Keratinocyte (primary cell): Measurements from ENCODE around the gene NCKAP1. TPM values are rescaled to one million over a fixed set of nuclear protein-coding genes. Genes with fewer than 3 reads are reported as not detected.

ENCODE experiments used
- DNase-seq: peaks from one replicate; pipeline ENCODE4 v3.0.0-alpha.2; 2011; ENCODE audit warnings: low read depth, missing footprints, low spot score
- FAIRE-seq: peaks from 2 replicates; lab custom pipeline; 2011; peaks lifted over from hg19 to GRCh38; lab: Jason Lieb, UNC
- H2AFZ ChIP-seq: 2 replicates; pipeline ENCODE4 v1.6.0; 2012; ENCODE audit warnings: low read length, control low read depth, inconsistent platforms; ENCODE audit not compliant: control insufficient read depth
- H3K27ac ChIP-seq: 2 replicates; pipeline ENCODE4 v1.5.1; 2011; ENCODE audit warnings: low read length; ENCODE audit not compliant: control insufficient read depth, insufficient read depth
- H3K27me3 ChIP-seq: 3 replicates; pipeline ENCODE4 v1.6.0; 2011; ENCODE audit warnings: low read length; ENCODE audit not compliant: control insufficient read depth, insufficient read depth; ENCODE audit errors: extremely low read depth
- H3K36me3 ChIP-seq, 2 experiments: 2 replicates in 1 of 2; 3 replicates in 1 of 2; pipeline ENCODE4 v1.5.1; 2011; ENCODE audit warnings: low read length in 2 of 2, mild to moderate bottlenecking in 1 of 2; ENCODE audit not compliant: control insufficient read depth in 2 of 2, insufficient read depth in 2 of 2; ENCODE audit errors: extremely low read depth in 1 of 2
- H3K4me1 ChIP-seq: 3 replicates; pipeline ENCODE4 v1.5.1; 2011; ENCODE audit warnings: low read length; ENCODE audit not compliant: control insufficient read depth, insufficient read depth; ENCODE audit errors: extremely low read depth
- H3K4me2 ChIP-seq: 3 replicates; pipeline ENCODE4 v1.6.0; 2011; ENCODE audit warnings: low read depth, low read length; ENCODE audit not compliant: control insufficient read depth, insufficient read depth; ENCODE audit errors: extremely low read depth
- H3K4me3 ChIP-seq, 3 experiments: fragments of 200-600 bp in 1 of 3; sonication (generic) in 1 of 3; 2 replicates in 2 of 3; 3 replicates in 1 of 3; pipeline ENCODE4 v1.5.1; 2011 to 2016; ENCODE audit warnings: low read length in 3 of 3, mild to moderate bottlenecking in 3 of 3, control low read depth in 2 of 3, inconsistent platforms in 1 of 3, low read depth in 1 of 3, mixed read lengths in 1 of 3, mixed run types in 1 of 3, moderate library complexity in 1 of 3; ENCODE audit not compliant: control insufficient read depth in 2 of 3, insufficient read depth in 2 of 3; ENCODE audit errors: extremely low read depth in 1 of 3
- H3K79me2 ChIP-seq: 2 replicates; pipeline ENCODE4 v1.6.0; 2012; ENCODE audit warnings: low read length; ENCODE audit not compliant: control insufficient read depth, insufficient read depth
- H3K9ac ChIP-seq: 3 replicates; pipeline ENCODE4 v1.6.0; 2011; ENCODE audit warnings: low read length; ENCODE audit not compliant: control insufficient read depth, insufficient read depth; ENCODE audit errors: extremely low read depth
- H3K9me1 ChIP-seq: 3 replicates; pipeline ENCODE4 v1.6.0; 2011; ENCODE audit warnings: low read length; ENCODE audit not compliant: control insufficient read depth, insufficient read depth; ENCODE audit errors: extremely low read depth
- H3K9me3 ChIP-seq: 2 replicates; pipeline ENCODE4 v1.5.1; 2012; ENCODE audit warnings: low read depth, low read length; ENCODE audit not compliant: control insufficient read depth
- H4K20me1 ChIP-seq: 3 replicates; pipeline ENCODE4 v1.6.0; 2011; ENCODE audit warnings: low read length; ENCODE audit not compliant: control insufficient read depth, insufficient read depth; ENCODE audit errors: extremely low read depth
- CTCF ChIP-seq, 3 experiments: IDR thresholded peaks in 1 of 3; conservative IDR thresholded peaks in 1 of 3; optimal IDR thresholded peaks in 1 of 3; 2 replicates in 2 of 3; 3 replicates in 1 of 3; pipeline versions ENCODE3 to v1.5.1; 2011; ENCODE audit warnings: low read length in 3 of 3, mild to moderate bottlenecking in 3 of 3, moderate library complexity in 2 of 3, control low read depth in 1 of 3, inconsistent platforms in 1 of 3; ENCODE audit not compliant: insufficient read depth in 2 of 3; ENCODE audit errors: extremely low read depth in 1 of 3
- EZH2 ChIP-seq: IDR thresholded peaks from one replicate; pipeline ENCODE4 v1.6.1; 2012; ENCODE audit warnings: inconsistent platforms, mild to moderate bottlenecking, low read length, moderate library complexity
- dilution Hi-C: fragments of 300-500 bp; cut with MboI; formaldehyde crosslinking; loops from one replicate; pipeline ENCODE4 v1.7.0; 2020; ENCODE audit warnings: low sequenced_read_pairs; ENCODE audit not compliant: extremely low pct_ligation_motif_present
- polyA plus RNA-seq, 5 experiments: library from polyadenylated mRNA; depleted of rRNA in 3 of 5; stranded (reverse) in 3 of 5; stranded (forward) in 1 of 5; unstranded in 1 of 5; fragments of >200 nt; gene quantifications; 1 replicate in 1 of 5; 2 replicates in 3 of 5; 3 replicates in 1 of 5; pipeline versions ENCODE4 v1.2.1 to v1.2.3, GENCODE V29; 2011 to 2012; ENCODE audit warnings: missing spikeins in 2 of 5, low read depth in 1 of 5, low replicate concordance in 1 of 5

The NCKAP1 gene
- polyA plus RNA-seq, 1 donor (not counting 4 experiments of a cell fraction or from before 2014, with no cell fraction given), result 207 TPM

GRCh38 chr2:182870227-182870626 lies 168.0 kb downstream of the NCKAP1 start:
- Histone ChIP-seq H3K79me2 (no peaks in the 10 kb centered on the region), H3K4me3 (no peak overlapping the region), H3K4me1 (peaks cover 10% of the 10 kb centered on the region), H3K27ac (no peak overlapping the region), H3K4me2 (no peak overlapping the region), H2AFZ (no peak overlapping the region), H3K27me3 (peaks cover 28% of the 10 kb centered on the region), H3K9ac (no peak overlapping the region), H4K20me1 (no peaks in the 10 kb centered on the region), H3K36me3 (no peaks in the 10 kb centered on the region), H3K9me3 (no peaks in the 10 kb centered on the region), H3K9me1 (no peaks in the 10 kb centered on the region)
- no peak for DNase-seq
- peak; percentile 37 to 72 (median 45) for TF ChIP-seq CTCF (optimal IDR thresholded peaks at IDR 0.05 in 1 of 3, IDR thresholded peaks at IDR 0.05 in 1 of 3, conservative IDR thresholded peaks at IDR 0.05 in 1 of 3; ENCODE audit: extremely low read depth in 1 of 3, insufficient read depth in 2 of 3, low read length in 3 of 3)
- TF ChIP-seq EZH2, result no peak
- FAIRE-seq, result no peak
- dilution Hi-C loops, result no loop called here

GRCh38 chr2:182868054-182868796 lies 170.0 kb downstream of the NCKAP1 start:
- DNase-seq, result no peak
- no peaks in the 10 kb centered on the region for H4K20me1 ChIP-seq
- no peaks in the 10 kb centered on the region for H3K9me1 ChIP-seq
- H2AFZ ChIP-seq, result no peak overlapping the region
- FAIRE-seq, result no peak
- H3K27ac ChIP-seq, result no peak overlapping the region
- H3K4me1 ChIP-seq, result peaks cover 10% of the 10 kb centered on the region
- TF ChIP-seq CTCF (optimal IDR thresholded peaks at IDR 0.05 in 1 of 3, IDR thresholded peaks at IDR 0.05 in 1 of 3, conservative IDR thresholded peaks at IDR 0.05 in 1 of 3; ENCODE audit: extremely low read depth in 1 of 3, insufficient read depth in 2 of 3, low read length in 3 of 3) (no peak), EZH2 (no peak)
- no peaks in the 10 kb centered on the region for H3K9me3 ChIP-seq
- H3K4me3 ChIP-seq, result no peak overlapping the region
- H3K9ac ChIP-seq, result no peak overlapping the region
- H3K27me3 ChIP-seq, result peaks cover 29% of the 10 kb centered on the region
- H3K36me3 ChIP-seq, result no peaks in the 10 kb centered on the region
- H3K79me2 ChIP-seq, result no peaks in the 10 kb centered on the region
- dilution Hi-C loops, result no loop called here
- no peak overlapping the region for H3K4me2 ChIP-seq
